HS-5 (cell line): ENCODE results near the gene TLCD3A.
"Not testable (repeated sequence)": the region's sequence is repeated elsewhere in the genome, so short reads cannot be mapped to it uniquely, and the experiment has no call there.

Source experiments
- DNase-seq: peaks from one replicate; pipeline ENCODE4 v3.0.0-alpha.2; 2012; ENCODE audit warnings: low read depth

TLCD3A gene

DNA sequence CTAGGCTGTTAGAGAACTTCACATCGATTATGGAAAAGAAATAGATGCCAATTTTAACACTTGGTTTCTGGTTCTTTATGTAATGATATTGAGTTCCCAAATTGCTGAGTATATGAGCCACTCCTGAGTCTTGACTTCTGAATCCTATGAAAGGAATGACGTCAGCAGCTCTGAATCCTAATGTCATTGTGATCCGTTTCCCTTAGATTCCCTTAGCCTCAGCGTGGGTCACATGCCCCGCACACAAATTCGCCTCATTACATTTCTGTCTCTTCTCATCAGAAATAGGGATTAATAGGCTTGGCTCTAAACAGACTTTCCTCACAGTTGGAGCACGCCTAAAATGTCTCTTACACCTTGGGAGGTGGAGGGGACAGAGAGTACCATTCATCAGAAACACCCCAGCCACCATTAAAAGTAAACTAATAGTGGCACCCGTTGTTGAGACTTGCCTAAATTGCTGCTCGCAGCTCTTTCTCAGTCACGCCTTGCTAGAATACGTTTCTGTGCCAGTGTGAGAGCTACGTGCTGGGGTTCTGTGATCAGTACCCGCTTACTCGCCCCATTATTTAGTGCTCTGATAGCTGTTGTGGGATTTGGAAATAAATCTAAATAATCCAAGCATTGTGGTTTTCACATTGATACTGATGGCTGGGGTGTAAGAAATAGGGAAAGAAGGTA is 56.9 kb downstream of the TLCD3A start:
- no peak for DNase-seq

DNA sequence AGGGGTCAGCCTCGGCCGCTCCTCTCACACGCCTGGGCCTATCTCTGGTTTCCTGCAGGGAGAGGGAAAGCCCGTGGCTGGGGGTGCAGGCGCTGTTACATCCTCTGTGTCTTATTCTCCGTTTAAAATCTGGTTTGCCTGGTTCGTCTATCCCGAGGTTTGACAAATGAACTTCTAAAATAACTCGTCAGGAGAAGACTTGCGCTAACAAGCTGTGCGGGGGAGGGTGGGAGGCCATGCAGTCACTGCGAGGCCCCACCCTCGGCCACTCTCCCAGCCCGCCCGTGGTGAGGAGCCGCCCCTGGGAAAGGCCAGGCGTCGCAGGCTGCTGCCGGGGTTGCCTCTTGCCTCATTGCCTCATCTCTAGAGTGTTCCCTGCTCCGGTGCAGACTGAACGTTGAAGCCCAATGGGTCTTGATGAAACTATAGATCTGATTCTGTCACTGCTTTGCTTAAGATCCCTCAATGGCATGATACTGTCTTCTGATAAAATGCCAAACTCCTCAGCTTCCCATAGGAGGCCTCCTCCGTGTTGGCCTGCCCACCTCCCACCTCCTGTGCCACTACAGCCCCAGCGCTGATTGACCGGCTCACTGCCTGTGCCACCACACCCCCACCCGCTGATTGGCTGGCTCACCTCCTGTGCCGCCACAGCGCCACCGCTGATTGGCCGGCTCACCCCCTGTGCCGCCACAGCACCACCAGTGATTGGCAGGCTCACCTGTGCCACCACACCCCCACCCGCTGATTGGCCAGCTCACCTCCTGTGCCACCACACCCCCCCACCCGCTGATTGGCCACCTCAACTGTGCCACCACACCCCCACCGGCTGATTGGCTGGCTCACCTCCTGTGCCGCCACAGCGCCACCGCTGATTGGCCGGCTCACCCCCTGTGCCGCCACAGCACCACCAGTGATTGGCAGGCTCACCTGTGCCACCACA is 57.8 kb downstream of the TLCD3A start:
- not testable (repeated sequence) for DNase-seq

DNA sequence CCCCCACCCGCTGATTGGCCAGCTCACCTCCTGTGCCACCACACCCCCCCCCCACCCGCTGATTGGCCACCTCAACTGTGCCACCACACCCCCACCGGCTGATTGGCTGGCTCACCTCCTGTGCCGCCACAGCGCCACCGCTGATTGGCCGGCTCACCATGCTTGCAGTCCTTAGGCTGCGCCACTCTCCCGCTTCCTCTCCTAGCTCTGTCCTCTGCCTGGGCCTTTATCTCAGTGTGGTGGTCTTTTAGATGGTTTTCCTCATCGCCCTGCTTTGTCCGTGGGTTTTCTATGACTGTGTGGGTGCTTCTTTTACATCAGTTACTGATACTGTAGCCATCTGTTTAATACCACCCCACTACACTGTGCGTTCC is 58.5 kb downstream of the TLCD3A start:
- not testable (repeated sequence) for DNase-seq

DNA sequence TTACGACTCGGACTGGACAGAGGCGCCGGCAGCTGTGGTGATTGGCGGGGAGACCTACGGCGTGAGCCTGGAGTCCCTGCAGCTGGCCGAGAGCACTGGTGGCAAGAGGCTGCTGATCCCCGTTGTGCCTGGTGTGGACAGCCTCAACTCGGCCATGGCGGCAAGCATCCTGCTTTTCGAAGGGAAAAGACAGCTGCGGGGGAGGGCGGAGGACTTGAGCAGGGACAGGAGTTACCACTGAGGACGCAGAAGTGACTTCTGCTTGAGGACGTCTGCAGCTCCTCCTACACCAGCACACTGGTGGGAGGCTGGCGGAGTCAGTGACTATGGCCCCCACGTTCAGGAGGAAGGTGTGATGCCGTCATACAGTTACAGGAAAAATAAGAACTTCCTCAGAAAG is 59.4 kb downstream of the TLCD3A start:
- DNase-seq, result no peak

DNA sequence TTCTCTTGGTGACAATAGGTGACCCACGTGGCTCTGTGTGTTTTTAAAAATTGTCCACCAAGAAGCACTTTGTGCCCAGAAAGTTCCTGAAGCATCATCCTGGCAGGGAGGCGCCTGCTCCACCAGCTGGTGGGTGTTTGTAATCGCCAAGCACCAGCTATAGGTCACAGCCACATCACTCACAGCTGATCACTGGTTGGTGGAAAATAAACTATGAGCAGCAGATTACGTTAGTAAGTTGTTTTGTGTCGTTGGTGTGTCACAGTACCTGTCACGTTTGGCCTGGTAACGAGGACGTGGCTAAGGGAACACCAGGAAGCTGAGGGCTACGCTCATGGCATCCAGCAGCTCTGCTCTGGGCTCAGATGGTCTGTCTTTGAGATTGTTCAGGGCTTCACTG is 59.9 kb downstream of the TLCD3A start:
- DNase-seq, result no peak
